Kidney capillary endothelial cell (primary cell): ENCODE measurements around the gene HLCS.
A peak's percentile ranks its signal among the peaks of the same experiment; 100 is the strongest.
"Not testable (repeated sequence)": the region's sequence is repeated elsewhere in the genome, so short reads cannot be mapped to it uniquely, and the experiment has no call there.

Experiments used
- DNase-seq: peaks from one replicate; pipeline ENCODE4 v3.0.0-alpha.2; 2018; ENCODE audit warnings: low spot score

HLCS gene

DNA sequence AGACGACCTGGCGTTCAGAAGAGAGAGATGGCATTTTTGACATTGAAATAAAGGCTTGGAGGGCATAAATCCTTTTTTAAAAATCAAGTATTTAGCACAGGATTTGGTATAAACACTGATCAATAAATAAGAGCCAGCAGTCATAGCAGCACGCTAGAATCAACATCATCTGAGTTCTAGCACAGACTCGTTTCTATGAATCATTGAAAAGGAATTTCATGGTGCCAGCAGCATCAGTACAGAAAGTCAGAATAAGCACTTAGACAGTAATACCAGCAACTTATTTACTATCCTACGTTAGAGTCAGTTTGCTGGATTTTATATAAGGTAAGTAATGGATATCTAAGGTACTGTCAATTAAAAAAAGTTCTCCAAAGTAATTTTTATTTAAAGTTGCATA lies 119.3 kb downstream of the HLCS start:
- peak; percentile 45 for DNase-seq

DNA sequence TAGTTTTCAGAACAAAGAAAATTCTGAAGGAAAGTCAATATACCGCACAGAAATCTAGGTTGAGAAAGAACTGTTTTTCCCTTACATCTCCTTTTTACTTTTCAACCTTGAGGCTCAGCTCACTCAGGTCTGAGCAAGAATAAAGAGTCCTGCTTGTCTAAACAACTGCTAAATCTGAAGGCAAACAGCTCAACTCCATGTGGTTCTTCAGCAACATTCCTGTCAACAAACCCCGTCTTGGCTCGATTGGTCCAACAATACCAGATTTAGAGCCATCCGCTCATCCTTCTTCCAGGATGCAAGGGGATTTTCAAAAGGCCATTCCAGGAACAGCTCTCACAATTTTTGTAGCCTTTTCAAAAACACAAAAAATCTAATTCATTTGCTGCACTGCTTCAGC lies 119.8 kb downstream of the HLCS start:
- DNase-seq = no peak

DNA sequence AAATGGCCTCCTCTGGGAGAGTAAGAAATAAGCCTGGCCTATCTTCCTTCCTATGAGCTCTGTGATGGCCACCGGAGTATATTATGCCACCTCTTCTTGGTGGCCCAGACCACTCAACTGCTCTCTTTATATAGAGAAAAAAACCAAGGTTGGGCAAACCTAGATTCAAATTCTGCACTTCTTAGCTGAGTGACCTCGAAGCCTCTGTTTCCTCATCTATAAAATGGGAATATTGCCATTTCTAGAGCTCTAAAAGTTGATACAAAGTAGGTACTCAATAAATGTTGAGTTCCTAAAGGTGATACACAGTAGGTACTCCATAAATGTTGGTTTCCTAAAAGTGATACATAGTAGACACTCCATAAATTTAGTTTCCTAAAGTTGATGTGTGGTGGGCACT lies 120.7 kb downstream of the HLCS start:
- no peak for DNase-seq

DNA sequence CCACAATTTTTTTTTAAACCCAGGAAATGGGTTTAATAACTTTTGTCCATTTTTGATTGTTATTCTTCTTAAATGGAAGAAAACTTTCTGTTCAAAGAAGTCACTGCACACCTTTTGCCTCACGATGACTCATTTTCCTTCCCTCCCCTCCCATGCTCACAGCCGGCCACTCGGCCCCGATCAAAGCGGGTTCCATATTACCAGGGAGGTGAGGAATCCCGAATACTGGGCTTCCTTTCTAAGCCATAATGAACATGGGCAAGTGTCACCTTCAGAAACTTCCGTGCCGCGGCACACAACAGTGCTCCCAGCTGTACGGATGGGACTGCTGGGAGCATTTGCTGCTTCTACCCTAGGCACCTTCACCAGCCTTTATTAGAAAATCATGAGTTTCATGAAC lies 121.4 kb downstream of the HLCS start:
- no peak for DNase-seq

DNA sequence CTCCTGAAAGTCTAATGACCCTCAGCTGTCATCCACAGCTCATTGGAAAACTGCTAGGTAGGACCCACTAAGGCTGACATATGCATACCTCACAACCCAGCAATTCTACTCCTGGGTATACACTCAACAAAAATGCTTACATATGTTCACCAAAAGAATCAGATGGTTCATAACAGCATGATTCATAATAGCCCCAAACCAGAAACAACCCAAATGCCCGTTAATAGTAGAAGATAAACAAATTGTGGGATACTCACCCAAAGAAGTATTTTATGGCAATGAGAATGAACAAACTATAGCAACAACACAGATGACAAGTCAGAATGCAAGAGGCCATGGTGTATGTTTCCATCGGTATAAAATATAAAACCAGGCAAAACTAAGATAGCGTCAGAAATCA lies 124.6 kb downstream of the HLCS start:
- no peak for DNase-seq

DNA sequence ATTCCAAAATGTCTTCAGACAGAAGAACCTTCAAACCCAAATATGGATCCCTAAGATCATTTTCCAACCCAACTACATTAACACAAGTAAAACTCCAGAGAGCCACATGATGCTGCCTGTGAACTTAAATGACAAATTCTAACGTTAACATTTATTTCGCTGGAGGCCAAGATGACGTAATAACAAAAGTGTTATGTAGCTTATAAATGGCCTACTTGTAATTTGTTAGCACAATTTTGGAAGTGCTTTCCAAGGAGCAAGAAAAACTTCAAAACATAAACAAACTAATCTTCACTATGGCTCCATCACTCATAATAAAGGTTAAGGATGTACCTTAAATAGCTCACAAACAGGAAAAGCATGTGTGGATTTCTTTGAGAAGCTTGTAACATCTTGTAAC lies 126.7 kb downstream of the HLCS start:
- no peak for DNase-seq

DNA sequence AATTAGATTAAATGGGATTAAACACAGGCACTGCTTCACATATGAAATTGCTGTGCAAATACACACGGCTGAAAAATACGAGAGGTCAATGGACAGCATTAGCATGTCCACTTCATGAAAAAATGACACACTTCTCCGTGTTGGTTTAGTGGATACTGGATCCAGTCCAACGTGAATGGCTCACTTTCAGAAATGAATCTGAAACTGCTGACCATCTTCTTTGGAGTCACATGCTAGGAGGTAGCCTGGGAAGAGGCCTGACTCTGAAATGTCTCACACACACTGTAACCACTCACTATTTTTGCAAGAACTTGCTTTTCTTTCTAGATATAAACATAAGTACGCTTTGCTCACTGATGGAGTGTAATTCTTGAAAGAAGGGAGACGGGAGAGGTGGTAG lies 127.3 kb downstream of the HLCS start:
- DNase-seq = no peak

DNA sequence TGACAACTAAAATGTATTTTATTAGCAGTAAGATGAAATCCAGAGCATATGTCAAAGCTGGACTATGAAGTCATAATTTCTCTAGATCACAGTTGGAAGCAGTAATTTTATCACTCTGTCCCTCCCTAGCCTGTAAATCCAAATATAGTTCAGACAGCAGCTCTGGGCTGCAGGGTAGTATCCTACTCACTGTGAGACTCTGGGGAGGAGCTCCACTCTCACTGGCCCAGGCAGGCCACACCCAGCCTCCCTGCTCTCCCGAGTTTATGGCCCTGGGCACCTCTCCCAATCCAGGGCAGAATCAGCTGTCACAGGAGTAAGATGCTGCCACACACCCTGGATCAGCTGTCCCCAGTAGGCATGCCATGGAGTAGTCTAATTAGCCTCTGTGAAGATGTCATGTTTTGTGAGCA lies 131.1 kb downstream of the HLCS start:
- DNase-seq = no peak

DNA sequence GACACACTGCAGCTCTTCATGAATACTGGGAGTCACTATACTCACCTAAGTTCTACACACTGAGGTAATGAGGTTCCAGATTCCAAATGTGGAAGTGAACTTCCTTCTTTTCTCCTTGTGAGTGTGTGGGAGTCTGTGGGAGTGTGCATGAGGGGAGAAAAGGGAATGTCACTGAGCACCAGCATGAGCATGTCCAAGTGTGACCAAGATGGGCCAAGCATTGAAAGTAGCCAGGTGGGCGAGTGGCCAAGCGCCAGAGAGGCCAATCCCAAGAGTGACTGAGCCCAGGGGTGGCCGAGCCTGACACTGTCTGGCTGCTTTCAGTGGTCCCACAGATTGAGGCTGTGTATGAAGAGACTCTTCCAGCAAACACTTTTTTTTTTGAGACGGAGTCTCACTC lies 132.3 kb downstream of the HLCS start:
- no peak for DNase-seq

DNA sequence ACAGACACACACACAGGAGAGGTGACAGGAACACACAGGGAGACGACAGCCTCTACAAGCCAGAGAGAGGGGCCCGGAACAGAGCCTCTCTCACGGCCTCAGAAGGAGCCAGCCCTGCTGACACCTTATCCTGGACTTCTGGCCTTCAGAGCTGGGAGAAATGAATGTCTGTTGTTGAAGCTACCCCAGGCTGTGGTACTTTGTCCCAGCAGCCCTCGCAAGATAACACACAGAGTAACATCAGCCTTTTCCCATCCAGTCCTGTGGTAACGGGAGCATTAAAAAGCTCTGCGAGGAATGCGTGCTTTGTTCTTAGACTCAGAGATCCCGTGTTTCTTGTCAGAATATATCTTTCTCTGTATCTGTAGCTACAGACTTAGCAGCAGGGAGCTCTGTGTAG lies 136.4 kb downstream of the HLCS start:
- DNase-seq = no peak

DNA sequence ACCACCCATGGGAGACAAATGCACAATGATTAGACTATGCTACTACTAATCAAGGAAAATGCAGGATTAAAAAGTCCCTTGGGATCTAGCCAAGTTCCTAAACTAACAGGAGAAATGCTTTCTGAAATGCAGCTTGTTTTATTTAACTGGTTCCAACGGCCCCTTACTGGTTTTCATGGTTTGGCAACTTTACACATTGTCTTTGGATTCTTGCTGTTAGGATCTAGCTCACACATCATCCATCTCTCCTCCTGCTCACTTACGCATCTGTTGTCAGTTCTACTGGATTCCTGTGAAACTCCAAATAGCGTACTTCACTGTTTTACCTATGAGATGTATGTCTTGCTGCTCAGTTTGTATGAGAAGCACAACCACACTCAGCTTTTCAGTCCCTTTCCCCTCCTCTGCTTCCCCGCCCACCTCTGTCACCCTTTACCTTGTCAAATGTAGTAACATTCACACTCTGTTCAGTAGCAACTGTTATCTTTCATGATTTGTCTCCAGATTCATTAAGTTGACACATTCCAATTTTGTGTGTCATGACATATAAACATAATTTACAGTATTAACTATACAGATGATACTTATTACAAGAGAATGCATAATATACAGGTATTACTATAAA lies 137.5 kb downstream of the HLCS start:
- DNase-seq = no peak

DNA sequence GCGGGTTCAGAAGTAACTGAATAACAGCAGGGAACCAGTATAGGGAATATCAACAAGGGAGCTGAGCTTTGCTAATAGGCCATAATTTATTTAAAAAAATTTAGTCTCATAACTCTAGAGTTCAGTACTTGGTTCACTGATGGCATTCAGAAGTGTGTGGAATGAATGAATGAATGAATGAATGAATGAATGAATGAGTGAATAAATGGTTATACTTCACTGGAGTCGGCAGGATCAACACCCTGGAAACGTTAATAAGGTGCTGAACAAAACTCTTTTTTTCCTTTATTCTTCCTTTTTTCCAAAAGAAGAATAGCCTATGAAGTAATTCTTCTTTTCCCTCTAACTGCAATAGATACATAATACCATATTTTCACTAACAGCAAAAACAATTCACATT lies 138.3 kb downstream of the HLCS start:
- DNase-seq = no peak

DNA sequence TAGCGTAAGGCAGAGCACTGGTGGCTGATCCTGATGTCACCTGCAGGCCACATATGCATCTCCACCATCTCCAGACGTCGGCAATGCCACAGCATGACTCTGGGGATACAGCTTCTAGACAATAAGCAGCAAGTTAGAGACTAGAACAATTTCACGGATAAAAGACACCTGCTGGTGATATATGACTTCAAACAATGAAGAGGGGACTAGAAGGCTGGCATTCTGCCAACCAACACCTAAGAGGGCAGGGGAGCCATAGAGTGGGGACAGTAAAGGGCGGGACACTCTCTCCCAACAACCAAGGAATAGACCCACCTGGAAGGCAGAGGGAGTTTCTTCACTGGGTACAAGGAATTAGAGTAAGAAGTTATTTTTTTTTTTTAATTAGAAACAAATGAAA lies 140.8 kb downstream of the HLCS start:
- DNase-seq = no peak

DNA sequence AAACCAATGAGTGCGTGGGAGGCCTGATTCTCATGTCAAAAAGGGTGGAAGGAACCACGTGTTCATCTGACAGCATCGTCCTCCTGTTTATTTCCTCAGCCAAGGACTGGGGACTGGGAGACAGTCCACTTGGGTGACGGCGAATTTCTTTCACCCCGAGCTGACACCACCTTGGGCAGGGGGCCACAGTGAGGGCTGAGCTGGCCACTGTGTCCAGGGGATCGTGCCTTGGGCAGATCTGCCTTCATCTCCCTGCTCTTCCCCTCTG lies 145.5 kb downstream of the HLCS start:
- DNase-seq = no peak

DNA sequence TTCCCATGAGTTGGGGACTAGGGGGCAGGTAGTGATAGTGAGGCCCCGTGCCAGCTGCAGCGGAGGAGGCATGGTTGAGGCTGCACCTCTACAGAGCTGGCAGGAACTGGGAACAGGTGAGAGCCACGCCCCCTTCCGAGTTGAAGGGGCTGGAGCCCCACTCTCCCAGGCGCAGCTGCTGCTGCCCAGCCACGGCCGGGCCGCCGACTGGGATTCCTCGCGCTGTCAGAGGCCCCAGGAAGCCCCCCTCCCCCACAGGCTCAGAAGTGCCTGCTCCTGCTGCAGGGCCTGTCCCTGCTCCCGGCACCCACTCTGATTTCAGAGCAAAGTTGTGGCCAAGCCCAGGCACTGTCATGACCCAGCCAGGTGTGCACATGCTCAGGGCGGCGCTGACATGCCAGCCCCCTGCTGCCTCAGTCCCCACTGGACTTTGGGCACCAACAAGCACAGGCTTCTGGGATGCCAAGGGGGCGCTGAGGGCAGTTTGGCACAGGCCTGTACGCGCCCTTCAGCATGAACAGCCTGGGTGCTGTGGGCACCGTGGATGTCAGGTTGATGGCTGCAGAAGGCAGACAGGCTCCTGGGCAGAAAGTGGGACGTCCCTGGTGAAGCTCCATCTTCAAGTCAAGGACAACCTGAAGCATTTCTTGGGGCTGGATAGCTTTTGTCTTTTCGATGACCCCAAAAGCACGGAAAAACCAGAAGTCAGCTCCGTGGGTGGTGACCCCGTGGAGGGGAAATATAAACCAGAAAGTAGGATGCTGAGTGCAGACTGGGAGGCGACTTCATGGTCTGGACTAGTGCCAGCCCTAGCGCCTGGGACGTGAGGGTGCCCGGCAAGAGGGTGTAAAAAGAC lies 146.1 kb downstream of the HLCS start:
- DNase-seq = no peak

DNA sequence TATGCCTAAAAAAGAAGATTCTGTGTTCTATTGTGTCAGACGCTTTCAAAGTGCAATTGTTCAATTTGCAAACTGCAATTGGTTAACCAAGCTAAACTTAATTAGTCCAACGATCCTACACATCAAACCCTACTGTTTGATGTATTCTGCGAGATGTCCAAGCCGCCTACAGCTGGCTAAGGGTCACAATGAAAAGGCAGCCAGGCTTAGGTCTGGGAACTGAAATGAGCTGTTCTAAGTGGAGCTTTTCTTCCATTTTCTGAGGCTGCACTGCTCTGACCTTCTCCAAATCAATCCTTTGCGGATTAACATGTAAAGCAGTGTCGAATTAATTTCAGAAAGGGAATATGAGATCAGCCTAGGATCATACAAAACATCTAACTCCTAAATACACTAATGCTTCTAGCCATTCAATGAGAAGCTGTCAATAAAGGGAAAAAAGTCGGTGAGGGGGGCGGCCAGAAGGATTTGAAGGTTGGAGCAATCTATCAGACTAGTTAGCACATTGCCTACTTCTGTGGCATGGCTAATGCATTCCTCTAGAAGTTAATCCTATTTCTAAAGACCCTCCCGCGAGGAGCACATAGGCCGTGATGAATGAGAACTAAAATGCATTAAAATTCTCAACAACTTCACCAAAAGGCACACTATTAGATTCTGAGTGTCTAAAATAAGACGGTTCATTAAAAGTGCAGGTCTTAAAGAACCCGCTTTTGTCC lies 148.6 kb downstream of the HLCS start:
- no peak for DNase-seq

DNA sequence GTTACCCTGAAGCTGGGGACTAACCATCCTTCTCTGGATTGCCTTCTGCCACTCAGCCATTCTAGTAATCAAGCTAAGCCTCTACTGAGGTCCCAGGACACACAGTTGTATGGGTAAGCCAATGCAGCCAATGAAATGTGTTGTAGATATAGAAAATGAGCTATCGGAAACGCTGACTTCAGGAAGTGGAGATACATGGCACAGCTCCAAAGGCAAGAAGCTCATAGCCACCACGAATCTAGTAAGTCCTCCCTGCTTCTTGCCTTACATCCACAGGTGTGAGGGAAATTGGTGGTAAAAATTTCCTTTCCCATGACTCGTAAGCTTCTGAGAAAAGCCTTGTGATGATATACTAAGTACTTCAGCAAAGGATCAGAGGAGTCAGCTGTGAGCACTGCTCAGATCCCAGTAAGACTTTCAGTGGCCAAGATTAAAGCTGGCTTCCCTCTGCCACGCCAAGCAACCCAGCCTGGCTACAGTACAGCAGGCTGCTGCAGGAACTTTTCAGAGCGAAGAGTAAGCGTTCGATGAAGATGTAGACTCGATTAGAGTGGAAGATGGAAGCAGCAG lies 149.8 kb downstream of the HLCS start:
- no peak for DNase-seq

DNA sequence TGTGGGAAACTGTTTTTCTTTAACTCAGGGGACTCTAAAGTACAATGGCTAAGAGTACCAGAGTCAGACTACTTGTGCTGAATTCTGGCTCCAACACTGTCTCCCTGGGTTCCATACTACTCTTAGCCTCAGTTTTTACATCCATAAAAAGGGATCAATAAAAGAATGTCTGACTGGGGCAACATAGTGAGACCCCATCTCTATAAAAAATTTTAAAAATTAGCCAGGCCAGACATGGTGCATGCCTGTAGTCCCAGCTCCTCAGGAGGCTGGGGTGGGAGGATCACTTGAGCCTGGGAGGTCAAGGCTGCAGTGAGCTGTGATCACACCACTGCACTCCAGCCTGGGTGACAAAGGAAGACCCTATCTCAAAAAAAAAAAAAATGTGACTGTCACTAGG lies 150.4 kb downstream of the HLCS start:
- DNase-seq = not testable (repeated sequence)

DNA sequence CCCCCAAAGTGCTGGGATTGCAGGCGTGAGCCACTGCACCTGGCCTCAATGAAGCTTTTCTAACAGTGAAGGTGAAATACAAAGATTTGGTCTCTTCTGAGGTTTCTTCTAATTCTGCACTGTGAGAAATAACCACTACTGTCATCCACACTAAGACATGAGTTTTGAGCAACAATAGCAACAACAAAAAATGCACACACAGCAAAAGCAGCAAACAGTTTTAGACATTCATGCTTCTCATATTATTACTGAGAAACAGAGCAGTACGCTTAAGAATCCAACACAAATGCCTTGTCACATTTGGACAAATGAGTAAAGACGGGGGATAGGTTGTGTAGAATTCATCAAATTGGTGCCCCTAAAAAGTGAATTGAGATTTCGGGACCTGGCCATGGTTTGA lies 151.2 kb downstream of the HLCS start:
- no peak for DNase-seq

DNA sequence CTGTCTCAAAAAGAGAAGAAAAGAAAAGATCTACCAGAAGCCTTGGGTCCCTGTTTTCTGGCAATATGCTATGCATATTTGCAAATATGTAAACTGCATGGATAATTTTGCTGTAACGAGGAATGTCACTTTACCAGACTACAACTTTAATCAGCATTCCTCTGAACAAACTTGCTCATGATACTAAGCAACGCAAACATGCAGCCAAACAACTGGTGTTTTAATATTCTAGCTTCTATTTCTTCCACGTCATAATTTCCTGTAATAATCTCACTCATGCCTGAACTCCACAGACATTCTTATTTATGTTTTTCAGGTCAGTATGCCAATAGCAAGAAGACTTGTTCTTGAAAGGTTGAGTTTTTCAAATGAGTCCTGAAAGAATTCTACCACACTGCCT lies 153.4 kb downstream of the HLCS start:
- no peak for DNase-seq

DNA sequence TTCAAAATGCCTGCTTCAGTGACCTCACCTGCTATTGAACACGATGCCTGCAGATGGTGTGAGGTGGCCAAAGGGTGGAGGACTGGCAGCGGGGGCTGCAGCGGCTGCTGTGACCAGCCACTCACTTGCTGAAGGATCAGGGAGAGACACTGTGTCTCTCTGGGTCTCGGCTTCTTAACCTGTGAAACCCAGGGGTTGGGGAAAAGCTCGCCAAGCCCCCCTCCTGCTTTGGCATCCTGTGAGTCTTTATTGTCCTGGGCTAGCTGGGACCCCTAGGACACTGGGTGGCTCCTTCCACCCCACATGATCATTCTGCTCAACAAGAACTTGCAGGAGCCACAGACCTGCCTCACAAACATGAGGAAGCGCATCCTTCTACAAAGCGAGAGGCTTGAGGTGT lies 154.7 kb downstream of the HLCS start:
- DNase-seq = no peak

DNA sequence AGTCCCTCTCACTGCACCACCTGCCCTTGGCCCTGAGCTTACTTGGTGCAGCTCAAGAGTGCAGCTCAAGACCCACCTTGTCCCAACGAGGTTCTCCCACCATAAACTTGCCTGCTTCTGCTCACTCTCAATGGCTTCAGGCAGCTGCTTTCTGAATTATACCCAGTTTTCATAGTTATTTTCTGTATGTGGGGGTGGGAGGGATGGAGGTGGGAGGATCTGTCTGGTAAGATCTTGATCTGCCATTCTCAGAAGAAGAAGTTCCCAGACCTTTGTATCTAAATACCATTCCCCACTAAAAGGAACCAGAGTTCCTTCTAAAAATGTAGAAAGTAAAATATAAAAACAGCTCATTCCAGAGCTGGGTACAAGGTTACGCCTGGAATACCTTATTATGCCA lies 156.0 kb downstream of the HLCS start:
- DNase-seq = no peak

DNA sequence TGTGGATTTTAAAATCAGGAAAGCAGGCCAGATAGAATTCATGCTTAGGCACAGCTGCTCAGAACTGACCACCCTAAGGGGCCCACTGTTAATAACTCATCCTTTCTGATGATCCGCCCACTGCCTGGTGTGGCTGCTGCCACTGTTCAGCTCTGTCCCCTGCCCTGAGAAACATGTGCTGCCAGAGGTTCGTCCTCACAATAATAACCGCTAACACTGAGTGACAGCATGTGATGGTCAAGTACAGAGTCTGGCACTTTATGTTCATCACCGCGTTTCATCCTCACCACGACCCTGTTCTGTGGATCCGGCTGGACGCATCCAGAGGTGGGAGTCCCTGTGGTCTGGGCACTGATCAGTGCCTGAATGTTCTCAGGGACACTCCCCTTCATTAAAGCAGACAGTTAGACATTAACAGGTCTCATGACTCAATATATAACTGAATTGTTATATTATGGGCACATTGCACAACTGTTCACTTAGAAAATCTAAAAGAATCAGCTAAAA lies 159.0 kb downstream of the HLCS start:
- no peak for DNase-seq
